Activated gamma-delta T cell (primary cell): ENCODE measurements around the gene SCAMP2.

ENCODE experiments used
- DNase-seq: peaks from one replicate; lab custom pipeline; 2025; lab: John Stamatoyannopoulos, UW

SCAMP2 gene

GRCh38 chr15:74795966-74796625 lies 77.1 kb downstream of the SCAMP2 start:
- no peak for DNase-seq

DNA sequence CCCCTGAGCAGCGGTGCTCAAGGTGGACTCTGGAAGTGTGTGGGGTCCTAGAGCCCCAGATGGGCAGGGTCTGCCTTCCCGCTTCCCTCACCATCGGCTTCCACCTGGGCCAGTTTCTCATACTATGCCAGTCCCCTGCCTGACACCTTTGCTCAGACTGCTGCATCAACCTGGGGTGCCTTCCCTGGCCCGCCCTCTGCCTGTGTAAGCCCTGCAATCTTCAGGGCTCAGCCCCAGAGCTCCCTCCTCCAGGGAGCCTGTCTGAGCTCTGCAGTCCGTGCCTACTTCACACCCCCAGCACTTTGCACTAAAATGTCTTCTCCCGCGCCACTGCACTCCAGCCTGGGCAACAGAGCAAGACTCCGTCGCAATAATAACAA lies 78.2 kb downstream of the SCAMP2 start:
- no peak for DNase-seq

- DNase-seq = no peak
These were observed 78.8 kb downstream of the SCAMP2 start for GRCh38 chr15:74794248-74794969.
